Naive thymus-derived CD4-positive, alpha-beta T cell (primary cell): ENCODE measurements around the gene EML6. TPM values are rescaled to one million over a fixed set of nuclear protein-coding genes. Genes with fewer than 3 reads are reported as not detected.

ENCODE experiments used
- ATAC-seq: fragments of 150-1000 bp; cut with Tn5 transposase; 2 replicates; pipeline ENCODE4 v1.10.0; 2021; ENCODE audit warnings: mild to moderate bottlenecking, moderate library complexity
- CTCF ChIA-PET: fragments of 350-600 bp; sonication (Branson Sonifier 250); formaldehyde crosslinking; loops from one replicate; lab custom pipeline; 2021; ENCODE audit warnings: antibody characterized with exemption; lab: Charles Lee
- POLR2A ChIA-PET: fragments of 350-600 bp; sonication (Branson Sonifier 250); formaldehyde crosslinking; loops from one replicate; lab custom pipeline; 2021; ENCODE audit warnings: antibody characterized with exemption, inconsistent platforms; lab: Charles Lee
- DNase-seq, 9 donors: peaks; one replicate each; pipeline versions ENCODE4 v3.0.0 to v3.0.0-alpha.2; 2020 to 2022; ENCODE audit warnings: mixed read lengths in 1 of 9
- H3K27ac ChIP-seq: one replicate; pipeline ENCODE4 v1.7.0; 2013; ENCODE audit warnings: mild to moderate bottlenecking, low read depth, low read length, moderate library complexity
- H3K27me3 ChIP-seq, 2 donors: one replicate each; pipeline ENCODE4 v1.7.0; 2013; ENCODE audit warnings: low read length in 2 of 2, mild to moderate bottlenecking in 2 of 2, moderate library complexity in 2 of 2; ENCODE audit not compliant: control insufficient read depth in 2 of 2, insufficient read depth in 2 of 2
- H3K36me3 ChIP-seq, 3 experiments: 1 replicate in 2 of 3; 2 replicates in 1 of 3; pipeline ENCODE4 v1.7.0; 2013; ENCODE audit warnings: low read length in 3 of 3, mild to moderate bottlenecking in 3 of 3, moderate library complexity in 1 of 3; ENCODE audit not compliant: insufficient read depth in 3 of 3, control insufficient read depth in 2 of 3
- H3K4me1 ChIP-seq, 2 donors: one replicate each; pipeline ENCODE4 v1.7.0; 2013; ENCODE audit warnings: low read length in 2 of 2, mild to moderate bottlenecking in 2 of 2, moderate library complexity in 1 of 2; ENCODE audit not compliant: control insufficient read depth in 2 of 2, insufficient read depth in 2 of 2
- H3K4me3 ChIP-seq: 2 replicates; pipeline ENCODE4 v1.7.0; 2013; ENCODE audit warnings: mild to moderate bottlenecking, low read length
- H3K9me3 ChIP-seq, 3 experiments: 1 replicate in 2 of 3; 2 replicates in 1 of 3; pipeline ENCODE4 v1.7.0; 2013; ENCODE audit warnings: low read length in 3 of 3; ENCODE audit not compliant: control insufficient read depth in 2 of 3
- H3K27ac Mint-ChIP-seq, 9 donors: one replicate each; pipeline ENCODE4 v1.8.0; 2020 to 2022; ENCODE audit warnings: mixed read lengths in 9 of 9, mild to moderate bottlenecking in 8 of 9, moderate library complexity in 5 of 9, inconsistent platforms in 2 of 9
- H3K27me3 Mint-ChIP-seq, 5 donors: one replicate each; pipeline ENCODE4 v1.8.0; 2021 to 2022; ENCODE audit warnings: mixed read lengths in 5 of 5, mild to moderate bottlenecking in 1 of 5
- H3K36me3 Mint-ChIP-seq, 5 donors: one replicate each; pipeline ENCODE4 v1.8.0; 2020 to 2022; ENCODE audit warnings: mixed read lengths in 5 of 5, mild to moderate bottlenecking in 3 of 5, inconsistent platforms in 1 of 5
- H3K4me1 Mint-ChIP-seq, 7 donors: one replicate each; pipeline ENCODE4 v1.8.0; 2020 to 2022; ENCODE audit warnings: mixed read lengths in 7 of 7, mild to moderate bottlenecking in 3 of 7, inconsistent platforms in 1 of 7
- H3K4me3 Mint-ChIP-seq, 10 donors: one replicate each; pipeline ENCODE4 v1.8.0; 2020 to 2022; ENCODE audit warnings: mild to moderate bottlenecking in 10 of 10, mixed read lengths in 10 of 10, moderate library complexity in 6 of 10, inconsistent platforms in 2 of 10
- H3K9me3 Mint-ChIP-seq, 11 donors: one replicate each; pipeline ENCODE4 v1.8.0; 2020 to 2022; ENCODE audit warnings: mixed read lengths in 11 of 11, mild to moderate bottlenecking in 4 of 11, inconsistent platforms in 1 of 11, moderate library complexity in 1 of 11
- intact Hi-C, 2 donors: fragments of 100-400 bp; cut with micrococcal nuclease; formaldehyde crosslinking; loops; one replicate each; pipeline ENCODE4 v1.15.1; 2023
- polyA plus RNA-seq, 2 donors: library from polyadenylated mRNA; unstranded; fragments of 300-500 nt; fragmentation: Illumina TruSeq; gene quantifications; one replicate each; pipeline ENCODE4 v1.2.3, GENCODE V29; 2021
- total RNA-seq, 6 experiments: library from RNA in 5 of 6; stranded (reverse) in 5 of 6; gene quantifications; 1 replicate in 5 of 6; 2 replicates in 1 of 6; pipeline ENCODE4 v1.2.3 and lab custom pipeline; 2021 to 2026

EML6 gene
- total and polyA plus RNA-seq, 7 experiments from 2014 or later = 0.32 to 2.5 (median 1.5) TPM; not detected in 2

DNA sequence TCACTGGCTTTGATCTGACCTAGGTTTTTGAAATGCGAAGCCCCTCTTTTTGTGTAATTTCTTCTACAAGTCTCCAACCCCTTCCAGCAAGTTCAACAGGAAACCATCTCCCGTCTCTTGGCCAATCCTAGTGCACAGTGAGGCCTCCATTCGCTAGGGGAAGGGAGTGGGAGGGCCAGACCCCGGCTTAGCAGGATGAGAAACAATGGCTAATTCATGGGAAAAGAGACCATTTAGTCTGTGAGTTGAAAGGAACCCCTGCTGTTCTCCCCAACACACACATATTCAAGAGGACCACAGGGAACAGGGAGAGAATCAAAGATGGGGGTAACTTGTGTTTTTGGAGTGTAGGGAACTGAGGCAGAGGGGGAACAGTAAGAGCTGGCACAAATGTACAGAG lies 243.8 kb downstream of the EML6 start:
- ChIA-PET POLR2A (no interaction called here), CTCF (no interaction called here)
- Histone ChIP-seq H3K4me1 (peaks cover 12 to 26% of the 10 kb centered on the region in 2 donors), H3K9me3 (peaks cover 0 to 9% (median 0%) of the 10 kb centered on the region in 3 experiments), H3K27me3 (no peaks in the 10 kb centered on the region), H3K36me3 (peaks cover 0 to 16% (median 0%) of the 10 kb centered on the region in 3 experiments), H3K27ac (no peak overlapping the region), H3K4me3 (no peak overlapping the region)
- ATAC-seq = no peak
- DNase-seq = no peak
- peaks cover 0 to 8% (median 2%) of the 10 kb centered on the region in 11 donors for H3K9me3 Mint-ChIP-seq
- no peaks in the 10 kb centered on the region for H3K27me3 Mint-ChIP-seq
- peaks cover 20 to 37% (median 29%) of the 10 kb centered on the region in 7 donors for H3K4me1 Mint-ChIP-seq
- H3K27ac Mint-ChIP-seq = peak overlapping the region in 4 of 9 donors; percentile 2 to 55 (median 30)
- intact Hi-C loops = no loop called here
- H3K36me3 Mint-ChIP-seq = peaks cover 0 to 47% (median 41%) of the 10 kb centered on the region in 5 donors
- no peak overlapping the region for H3K4me3 Mint-ChIP-seq

- Histone ChIP-seq H3K36me3 (peaks cover 0 to 21% (median 0%) of the 10 kb centered on the region in 3 experiments), H3K4me3 (no peak overlapping the region), H3K27me3 (no peaks in the 10 kb centered on the region), H3K27ac (no peak overlapping the region), H3K4me1 (peaks cover 12 to 26% of the 10 kb centered on the region in 2 donors), H3K9me3 (peaks cover 0 to 9% (median 0%) of the 10 kb centered on the region in 3 experiments)
- peak overlapping the region in 3 of 9 donors; percentile 5 to 65 (median 55) for H3K27ac Mint-ChIP-seq
- peaks cover 20 to 37% (median 29%) of the 10 kb centered on the region in 7 donors for H3K4me1 Mint-ChIP-seq
- H3K9me3 Mint-ChIP-seq = peaks cover 0 to 8% (median 2%) of the 10 kb centered on the region in 11 donors
- no peak for DNase-seq
- no peaks in the 10 kb centered on the region for H3K27me3 Mint-ChIP-seq
- POLR2A ChIA-PET = no interaction called here
- H3K36me3 Mint-ChIP-seq = peaks cover 0 to 53% (median 45%) of the 10 kb centered on the region in 5 donors
- ATAC-seq = no peak
- CTCF ChIA-PET = no interaction called here
- intact Hi-C loops = no loop called here
- no peak overlapping the region for H3K4me3 Mint-ChIP-seq
These were observed 244.4 kb downstream of the EML6 start for GRCh38 chr2:54967759-54968365.

GRCh38 chr2:54968561-54969218 lies 245.2 kb downstream of the EML6 start:
- H3K9me3 ChIP-seq = peaks cover 0 to 9% (median 0%) of the 10 kb centered on the region in 3 experiments
- H3K27ac ChIP-seq = no peak overlapping the region
- H3K4me1 ChIP-seq = peaks cover 12 to 26% of the 10 kb centered on the region in 2 donors
- H3K27me3 Mint-ChIP-seq = no peaks in the 10 kb centered on the region
- peaks cover 0 to 29% (median 0%) of the 10 kb centered on the region in 3 experiments for H3K36me3 ChIP-seq
- no peaks in the 10 kb centered on the region for H3K27me3 ChIP-seq
- no peak overlapping the region for H3K4me3 ChIP-seq
- no peak for ATAC-seq
- H3K4me1 Mint-ChIP-seq = peaks cover 20 to 37% (median 29%) of the 10 kb centered on the region in 7 donors
- DNase-seq = no peak
- peaks cover 0 to 8% (median 2%) of the 10 kb centered on the region in 11 donors for H3K9me3 Mint-ChIP-seq
- intact Hi-C loops = no loop called here
- H3K36me3 Mint-ChIP-seq = peaks cover 0 to 56% (median 50%) of the 10 kb centered on the region in 5 donors
- ChIA-PET POLR2A (interaction anchor here (0.5 to 1.4 kb wide), 2 partner anchors 10 to 15 kb away, joined by 3 read pairs; no protein-coding TSS in a partner anchor), CTCF (interaction anchor here (0.6 kb wide), 1 partner anchor 224 kb away, joined by 6 read pairs; no protein-coding TSS in a partner anchor)
- H3K4me3 Mint-ChIP-seq = no peak overlapping the region
- H3K27ac Mint-ChIP-seq = peak overlapping the region in 2 of 9 donors; percentile 10 to 65

DNA sequence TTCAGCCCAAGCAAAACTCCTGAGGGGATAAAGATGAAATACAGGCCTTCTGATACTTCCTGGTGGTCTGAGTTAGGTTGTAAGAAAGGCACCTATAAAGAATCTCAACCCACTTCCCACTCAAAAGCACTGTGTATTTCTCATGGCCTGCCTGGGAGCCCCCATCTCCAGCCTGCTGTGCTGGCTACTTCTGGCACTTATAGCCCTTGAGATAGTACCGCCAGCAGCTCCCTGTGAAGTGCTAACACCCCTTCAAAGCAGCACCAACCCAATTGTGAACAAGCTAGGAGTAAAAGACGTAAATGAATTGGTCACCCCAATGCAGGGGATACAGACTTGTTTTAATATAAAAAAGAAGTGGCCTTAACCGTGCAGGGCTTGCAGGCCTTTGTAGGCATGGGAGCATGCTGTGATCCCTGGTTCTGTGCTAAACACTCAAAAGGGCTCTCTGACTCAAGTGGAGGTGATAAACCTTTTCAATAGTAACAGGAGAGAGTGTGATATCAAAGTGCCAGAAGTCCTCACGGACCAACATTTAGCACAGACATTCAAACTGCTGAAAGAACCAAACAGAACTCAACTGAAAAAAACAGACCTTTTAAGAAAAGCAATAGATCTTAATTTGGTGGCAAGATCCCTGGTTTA lies 246.0 kb downstream of the EML6 start:
- Mint-ChIP-seq H3K4me1 (peaks cover 22 to 34% (median 26%) of the 10 kb centered on the region in 7 donors), H3K36me3 (peaks cover 0 to 57% (median 50%) of the 10 kb centered on the region in 5 donors)
- ATAC-seq = no peak

GRCh38 chr2:54969940-54970338 lies 246.5 kb downstream of the EML6 start:
- Histone ChIP-seq H3K4me3 (no peak overlapping the region), H3K9me3 (peaks cover 0 to 9% (median 0%) of the 10 kb centered on the region in 3 experiments), H3K27ac (no peak overlapping the region), H3K4me1 (peaks cover 11 to 19% of the 10 kb centered on the region in 2 donors), H3K27me3 (no peaks in the 10 kb centered on the region), H3K36me3 (peaks cover 0 to 35% (median 0%) of the 10 kb centered on the region in 3 experiments)
- no peak for DNase-seq
- Mint-ChIP-seq H3K4me1 (peaks cover 19 to 30% (median 25%) of the 10 kb centered on the region in 7 donors), H3K27me3 (no peaks in the 10 kb centered on the region), H3K36me3 (peaks cover 0 to 60% (median 50%) of the 10 kb centered on the region in 5 donors), H3K27ac (peak overlapping the region in 1 of 9 donors; percentile 48), H3K9me3 (peaks cover 0 to 8% (median 2%) of the 10 kb centered on the region in 11 donors), H3K4me3 (no peak overlapping the region)
- ChIA-PET POLR2A (interaction anchor here (0.6 to 1.4 kb wide), 2 partner anchors 11 to 88 kb away, joined by 3 to 4 read pairs; no protein-coding TSS in a partner anchor), CTCF (no interaction called here)
- ATAC-seq = no peak
- intact Hi-C loops = no loop called here

More for the DNA sequence above, 246.0 kb downstream of the EML6 start:
- peaks cover 12 to 23% of the 10 kb centered on the region in 2 donors for H3K4me1 ChIP-seq
- no peak overlapping the region for H3K4me3 ChIP-seq
- H3K27ac ChIP-seq = no peak overlapping the region
- Mint-ChIP-seq H3K4me3 (no peak overlapping the region), H3K27me3 (no peaks in the 10 kb centered on the region), H3K27ac (peak overlapping the region in 1 of 9 donors; percentile 10), H3K9me3 (peaks cover 0 to 8% (median 2%) of the 10 kb centered on the region in 11 donors)
- peaks cover 0 to 35% (median 0%) of the 10 kb centered on the region in 3 experiments for H3K36me3 ChIP-seq
- ChIA-PET CTCF (no interaction called here), POLR2A (interaction anchor here (0.5 to 1.4 kb wide), 3 partner anchors 11 to 88 kb away, joined by 3 to 4 read pairs (median 3); no protein-coding TSS in a partner anchor)
- no peak for DNase-seq
- peaks cover 0 to 9% (median 0%) of the 10 kb centered on the region in 3 experiments for H3K9me3 ChIP-seq
- intact Hi-C loops = no loop called here
- no peaks in the 10 kb centered on the region for H3K27me3 ChIP-seq

- POLR2A ChIA-PET = no interaction called here
- H3K27me3 Mint-ChIP-seq = no peaks in the 10 kb centered on the region
- peak overlapping the region in 4 of 9 donors; percentile 19 to 59 (median 36) for H3K27ac Mint-ChIP-seq
- no peak for ATAC-seq
- Histone ChIP-seq H3K27ac (no peak overlapping the region), H3K9me3 (no peaks in the 10 kb centered on the region), H3K4me3 (no peak overlapping the region), H3K36me3 (peaks cover 0 to 27% (median 0%) of the 10 kb centered on the region in 3 experiments), H3K4me1 (no peaks in the 10 kb centered on the region), H3K27me3 (no peaks in the 10 kb centered on the region)
- H3K36me3 Mint-ChIP-seq = peaks cover 0 to 44% (median 24%) of the 10 kb centered on the region in 5 donors
- DNase-seq = no peak
- peaks cover 8 to 43% (median 34%) of the 10 kb centered on the region in 7 donors for H3K4me1 Mint-ChIP-seq
- H3K9me3 Mint-ChIP-seq = peaks cover 0 to 1% (median 0%) of the 10 kb centered on the region in 11 donors
- CTCF ChIA-PET = interaction anchor here (1.7 kb wide), 1 partner anchor 193 kb away, joined by 3 read pairs; no protein-coding TSS in a partner anchor
- no peak overlapping the region for H3K4me3 Mint-ChIP-seq
- intact Hi-C loops = no loop called here
These were observed 251.7 kb downstream of the EML6 start for GRCh38 chr2:54975175-54975574.
